ENCODE measurements around the gene SPOCK1.

DNA sequence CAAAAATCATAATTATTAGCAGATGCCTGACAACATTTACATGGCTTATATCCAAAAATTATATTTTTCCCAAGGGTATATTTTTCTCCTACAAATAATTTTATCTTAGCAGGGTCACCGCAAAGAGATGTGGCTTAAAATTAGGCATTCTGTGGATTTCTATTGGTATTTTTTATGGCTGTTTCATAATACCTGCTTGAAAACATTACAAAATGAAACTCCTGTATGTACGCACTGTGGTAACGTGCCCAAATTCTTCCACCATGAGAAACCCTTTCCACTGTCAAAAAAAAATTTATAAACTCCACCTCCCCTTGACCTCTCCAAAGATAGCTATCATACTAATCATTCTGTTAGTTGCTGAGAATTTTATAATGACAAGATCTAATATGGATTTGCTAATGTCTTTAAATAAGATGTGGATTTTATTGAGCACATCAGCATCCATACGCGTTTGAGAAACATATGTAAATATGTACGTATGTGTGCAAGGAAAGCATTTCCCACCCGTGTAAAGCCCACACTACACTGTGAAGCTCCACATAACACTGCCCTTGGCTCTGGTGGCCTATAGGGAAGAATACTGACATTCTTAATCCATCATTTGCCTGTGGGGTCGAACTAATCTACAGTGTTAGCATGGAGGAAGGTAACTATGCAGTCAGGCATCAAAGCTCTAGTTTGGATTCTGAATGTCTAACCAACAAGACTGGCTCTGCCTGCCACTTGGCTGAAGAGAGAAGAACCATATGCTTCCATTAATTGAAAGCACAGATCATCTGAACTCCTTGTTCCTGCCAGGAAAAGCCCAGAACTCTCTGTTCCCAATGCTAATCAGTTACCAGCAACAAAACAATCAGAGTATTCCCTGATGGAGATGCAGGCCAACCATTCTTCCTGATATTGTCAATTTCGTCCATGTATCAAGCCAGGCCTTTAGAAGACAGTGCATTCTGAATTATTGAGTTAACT is 244.7 kb downstream of the SPOCK1 start:
- TF ChIP-seq CTCF (conservative IDR thresholded peaks at IDR 0.05; ENCODE audit: low read depth in 2 of 2) (no peak), JUNB (IDR thresholded peaks at IDR 0.05; ENCODE audit: unreplicated experiment) (no peak), EZH2phosphoT487 (IDR thresholded peaks at IDR 0.05; ENCODE audit: unreplicated experiment) (no peak), REST (IDR thresholded peaks at IDR 0.05; ENCODE audit: unreplicated experiment) (no peak), POLR2AphosphoS5 (IDR thresholded peaks at IDR 0.05; ENCODE audit: low read depth) (no peak), ZNF462 (CRISPR knock-in tag; IDR thresholded peaks at IDR 0.05) (no peak), EZH2 (IDR thresholded peaks at IDR 0.05; ENCODE audit: low read depth, unreplicated experiment) (no peak)

Measured in GM23338 (cell line).